WTC11 (cell line): ENCODE measurements around the gene SIX2. TPM values are rescaled to one million over a fixed set of nuclear protein-coding genes. Genes with fewer than 3 reads are reported as not detected.
A peak's percentile ranks its signal among the peaks of the same experiment; 100 is the strongest.

ENCODE experiments used
- ATAC-seq: fragments of 200-7000 bp; cut with Tn5 transposase; 2 replicates; pipeline ENCODE4 v1.10.0; 2021; ENCODE audit warnings: mild to moderate bottlenecking, moderate library complexity
- CTCF ChIA-PET: fragments of 300-600 bp; sonication (Branson Sonifier 250); formaldehyde crosslinking; loops from one replicate; lab custom pipeline; 2021; ENCODE audit warnings: antibody characterized with exemption; lab: Charles Lee
- POLR2A ChIA-PET: fragments of 350-600 bp; sonication (Branson Sonifier 250); formaldehyde crosslinking; loops from one replicate; lab custom pipeline; 2021; ENCODE audit warnings: antibody characterized with exemption; lab: Charles Lee
- DNase-seq: peaks from one replicate; pipeline ENCODE4 v3.0.0; 2021; ENCODE audit warnings: low spot score
- H3K27ac Mint-ChIP-seq: 2 replicates; pipeline ENCODE4 v1.8.0; 2021; ENCODE audit warnings: mixed read lengths
- H3K27me3 Mint-ChIP-seq: 2 replicates; pipeline ENCODE4 v1.8.0; 2021; ENCODE audit warnings: low read depth, mild to moderate bottlenecking, moderate library complexity, mixed read lengths
- H3K36me3 Mint-ChIP-seq: 2 replicates; pipeline ENCODE4 v1.8.0; 2021; ENCODE audit warnings: mixed read lengths
- H3K4me1 Mint-ChIP-seq: 2 replicates; pipeline ENCODE4 v1.8.0; 2022; ENCODE audit warnings: mixed read lengths
- H3K4me3 Mint-ChIP-seq: 2 replicates; pipeline ENCODE4 v1.8.0; 2021; ENCODE audit warnings: mild to moderate bottlenecking, moderate library complexity, mixed read lengths
- H3K9me3 Mint-ChIP-seq: 2 replicates; pipeline ENCODE4 v1.8.0; 2021; ENCODE audit warnings: mixed read lengths
- ERG ChIP-seq: fragments of 250-450 bp; sonication (Bioruptor Pico); IDR thresholded peaks from 2 replicates; pipeline ENCODE4 v1.8.0; 2021; ENCODE audit warnings: mild to moderate bottlenecking
- FOXP1 ChIP-seq: sonication (generic); formaldehyde crosslinking; IDR thresholded peaks from 2 replicates; pipeline ENCODE4 v1.8.0; 2022; ENCODE audit warnings: missing genetic modification reagents, mild to moderate bottlenecking, moderate library complexity, borderline replicate concordance
- FOXP4 ChIP-seq: sonication (generic); formaldehyde crosslinking; IDR thresholded peaks from 2 replicates; pipeline ENCODE4 v1.8.0; 2022; ENCODE audit warnings: mild to moderate bottlenecking, missing genetic modification reagents
- GTF2I ChIP-seq: fragments of 250-450 bp; sonication (Bioruptor Pico); conservative IDR thresholded peaks from 2 replicates; pipeline ENCODE4 v1.4.0; 2021; ENCODE audit warnings: mild to moderate bottlenecking
- NFATC4 ChIP-seq: fragments of 250-450 bp; sonication (Bioruptor Pico); IDR thresholded peaks from 2 replicates; pipeline ENCODE4 v1.9.0; 2021; ENCODE audit warnings: mild to moderate bottlenecking
- NFE2L1 ChIP-seq: sonication (generic); formaldehyde crosslinking; IDR thresholded peaks from 2 replicates; pipeline ENCODE4 v1.8.1; 2023; ENCODE audit warnings: missing genetic modification reagents
- PRDM15 ChIP-seq: sonication (generic); formaldehyde crosslinking; IDR thresholded peaks from 2 replicates; pipeline ENCODE4 v1.8.0; 2022; ENCODE audit warnings: missing genetic modification reagents
- SOX15 ChIP-seq: fragments of 250-450 bp; sonication (Bioruptor Pico); IDR thresholded peaks from 2 replicates; pipeline ENCODE4 v1.9.0; 2021; ENCODE audit warnings: mild to moderate bottlenecking
- TCF7 ChIP-seq: sonication (generic); formaldehyde crosslinking; IDR thresholded peaks from 2 replicates; pipeline ENCODE4 v1.8.0; 2022; ENCODE audit warnings: mild to moderate bottlenecking, low read depth, missing genetic modification reagents, moderate library complexity
- TEAD1 ChIP-seq: sonication (generic); formaldehyde crosslinking; IDR thresholded peaks from 2 replicates; pipeline ENCODE4 v1.8.0; 2022; ENCODE audit warnings: mild to moderate bottlenecking, missing genetic modification reagents
- USF1 ChIP-seq: sonication (generic); formaldehyde crosslinking; IDR thresholded peaks from 2 replicates; pipeline ENCODE4 v1.8.0; 2022; ENCODE audit warnings: mild to moderate bottlenecking, missing genetic modification reagents
- ZMAT4 ChIP-seq: fragments of 250-450 bp; sonication (Bioruptor Pico); IDR thresholded peaks from 2 replicates; pipeline ENCODE4 v1.9.0; 2021; ENCODE audit warnings: mild to moderate bottlenecking
- ZNF232 ChIP-seq: sonication (generic); formaldehyde crosslinking; IDR thresholded peaks from 2 replicates; pipeline ENCODE4 v1.8.0; 2022; ENCODE audit warnings: mild to moderate bottlenecking, missing genetic modification reagents
- ZNF263 ChIP-seq: sonication (generic); formaldehyde crosslinking; IDR thresholded peaks from 2 replicates; pipeline ENCODE4 v1.8.1; 2022; ENCODE audit warnings: low read depth, mild to moderate bottlenecking, moderate library complexity, missing genetic modification reagents
- ZNF396 ChIP-seq: fragments of 250-450 bp; sonication (Bioruptor Pico); IDR thresholded peaks from 2 replicates; pipeline ENCODE4 v1.8.0; 2021; ENCODE audit warnings: mild to moderate bottlenecking, moderate library complexity, borderline replicate concordance
- total RNA-seq: library from RNA; stranded (reverse); gene quantifications from 3 replicates; pipeline ENCODE4 v1.2.3, GENCODE V29; 2021
- TF ChIP-seq, protein P1 (sequence below): fragments of 250-450 bp; sonication (Bioruptor Pico); IDR thresholded peaks from 2 replicates; pipeline ENCODE4 v1.9.0; 2021; ENCODE audit warnings: moderate library complexity, mild to moderate bottlenecking, inconsistent platforms, borderline replicate concordance
- TF ChIP-seq, protein P2 (sequence below): sonication (generic); formaldehyde crosslinking; IDR thresholded peaks from 2 replicates; pipeline ENCODE4 v1.8.1; 2023; ENCODE audit warnings: mild to moderate bottlenecking, missing genetic modification reagents, moderate library complexity

The SIX2 gene
- total RNA-seq, 1 experiment from 2014 or later, result 1.7 TPM

- TF ChIP-seq ZNF232 (CRISPR knock-in tag), result no peak
- TF ChIP-seq PRDM15 (CRISPR knock-in tag), result no peak
- TF ChIP-seq, protein P1, sequence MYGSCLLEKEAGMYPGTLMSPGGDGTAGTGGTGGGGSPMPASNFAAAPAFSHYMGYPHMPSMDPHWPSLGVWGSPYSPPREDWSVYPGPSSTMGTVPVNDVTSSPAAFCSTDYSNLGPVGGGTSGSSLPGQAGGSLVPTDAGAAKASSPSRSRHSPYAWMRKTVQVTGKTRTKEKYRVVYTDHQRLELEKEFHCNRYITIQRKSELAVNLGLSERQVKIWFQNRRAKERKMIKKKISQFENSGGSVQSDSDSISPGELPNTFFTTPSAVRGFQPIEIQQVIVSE (CRISPR knock-in tag), result no peak
- no peak for TF ChIP-seq NFE2L1
- no peak for TF ChIP-seq GTF2I (CRISPR knock-in tag)
- no peak for TF ChIP-seq ZMAT4 (CRISPR knock-in tag)
- TF ChIP-seq NFATC4 (CRISPR knock-in tag), result no peak
- Mint-ChIP-seq H3K9me3 (no peaks in the 10 kb centered on the region), H3K27ac (no peak overlapping the region), H3K4me3 (no peak overlapping the region), H3K36me3 (no peaks in the 10 kb centered on the region), H3K27me3 (peaks cover 49% of the 10 kb centered on the region), H3K4me1 (peaks cover 6% of the 10 kb centered on the region)
- ChIA-PET CTCF (no interaction called here), POLR2A (no interaction called here)
- DNase-seq (no peak), ATAC-seq (0 out of 2 replicates have a peak, but pooled peaks have one; percentile 6)
These were observed 8.8 kb upstream of the SIX2 start for GRCh38 chr2:45018023-45018422.

DNA sequence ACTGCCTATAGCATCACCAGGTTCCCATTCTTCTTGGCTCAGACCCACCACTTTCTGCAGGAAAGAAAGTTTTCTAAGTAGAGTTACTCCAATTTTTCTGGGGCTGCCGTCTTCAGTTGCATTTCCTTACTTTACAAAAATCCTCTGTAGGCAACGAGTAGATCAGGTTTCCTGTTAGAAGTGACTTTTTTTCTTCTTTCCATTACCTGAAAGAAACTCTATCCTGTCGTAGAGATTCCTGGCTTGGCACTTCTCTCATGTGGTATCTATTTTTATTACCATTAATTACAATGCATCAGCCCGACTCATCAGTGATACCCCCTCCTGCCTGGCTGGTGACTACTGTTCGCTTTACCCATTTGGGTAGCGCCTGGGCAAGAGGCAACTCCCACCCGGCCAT is 5.6 kb upstream of the SIX2 start:
- no peak for TF ChIP-seq TCF7
- Mint-ChIP-seq H3K4me1 (peaks cover 26% of the 10 kb centered on the region), H3K27ac (no peak overlapping the region), H3K9me3 (no peaks in the 10 kb centered on the region), H3K27me3 (peaks cover 81% of the 10 kb centered on the region), H3K36me3 (no peaks in the 10 kb centered on the region), H3K4me3 (peak overlapping the region; percentile 69)
- DNase-seq (no peak), ATAC-seq (no peak)
- CTCF ChIA-PET, result interaction anchor here (0.6 to 7.3 kb wide), 14 partner anchors 13 to 274 kb away, joined by 3 to 113 read pairs (median 6); no protein-coding TSS in a partner anchor
- POLR2A ChIA-PET, result interaction anchor here (1.1 kb wide), 1 partner anchor 87 kb away, joined by 3 read pairs; no protein-coding TSS in a partner anchor

DNA sequence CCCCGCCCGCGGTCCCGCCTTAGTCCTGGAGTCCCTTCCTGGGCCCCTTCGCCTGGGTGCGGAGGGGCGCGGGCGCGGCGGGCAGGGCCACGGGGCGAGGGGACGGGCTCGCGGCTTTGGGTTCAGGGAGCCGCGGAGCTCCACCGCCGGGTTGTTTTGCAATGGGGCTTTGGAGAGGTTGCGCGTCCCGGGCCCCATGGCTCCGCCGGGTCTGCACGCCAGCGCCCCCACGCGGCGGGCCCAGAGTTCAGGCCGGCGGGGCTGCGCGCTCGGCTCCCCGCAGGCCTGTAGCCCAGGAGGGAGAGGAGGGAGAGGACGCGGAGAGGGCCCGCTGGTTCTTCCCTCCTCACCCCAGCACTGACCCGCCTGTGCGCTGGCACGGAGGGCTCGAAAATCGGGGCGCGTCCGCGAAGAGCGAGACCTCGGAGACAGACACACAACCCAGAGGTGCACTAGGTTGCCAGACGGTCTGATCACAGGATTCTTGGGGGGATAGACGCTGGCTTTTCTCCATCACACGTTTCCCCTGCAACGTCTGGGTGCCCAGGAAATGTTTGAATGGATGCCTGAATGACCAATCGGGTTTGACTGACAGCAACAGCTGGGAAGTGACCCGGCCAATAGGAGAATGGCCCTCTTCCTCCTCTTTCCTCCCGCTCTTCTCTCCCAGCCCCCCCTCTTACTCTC is 4.9 kb upstream of the SIX2 start:
- Mint-ChIP-seq H3K4me3 (peak overlapping the region; percentile 69), H3K9me3 (no peaks in the 10 kb centered on the region), H3K36me3 (no peaks in the 10 kb centered on the region), H3K27me3 (peaks cover 87% of the 10 kb centered on the region), H3K4me1 (peaks cover 26% of the 10 kb centered on the region), H3K27ac (no peak overlapping the region)
- ATAC-seq (peak; percentile 28), DNase-seq (peak; percentile 79)
- ChIA-PET POLR2A (interaction anchor here (1.0 to 1.1 kb wide), 2 partner anchors 15 to 86 kb away, joined by 3 to 4 read pairs; no protein-coding TSS in a partner anchor), CTCF (interaction anchor here (0.6 to 7.3 kb wide), 38 partner anchors 10 to 1547 kb away, joined by 3 to 113 read pairs (median 4); no protein-coding TSS in a partner anchor)
- TF ChIP-seq PRDM15 (CRISPR knock-in tag) (no peak), ZNF263 (CRISPR knock-in tag) (no peak), TEAD1 (CRISPR knock-in tag) (0 out of 2 replicates have a peak, but pooled peaks have one; percentile 52), SOX15 (CRISPR knock-in tag) (no peak), ERG (CRISPR knock-in tag) (no peak), USF1 (peak; percentile 42; the same call in 1 of the 2 replicates), FOXP1 (no peak), ZNF396 (CRISPR knock-in tag) (no peak), FOXP4 (CRISPR knock-in tag) (peak; percentile 79)
- TF ChIP-seq, protein P2, sequence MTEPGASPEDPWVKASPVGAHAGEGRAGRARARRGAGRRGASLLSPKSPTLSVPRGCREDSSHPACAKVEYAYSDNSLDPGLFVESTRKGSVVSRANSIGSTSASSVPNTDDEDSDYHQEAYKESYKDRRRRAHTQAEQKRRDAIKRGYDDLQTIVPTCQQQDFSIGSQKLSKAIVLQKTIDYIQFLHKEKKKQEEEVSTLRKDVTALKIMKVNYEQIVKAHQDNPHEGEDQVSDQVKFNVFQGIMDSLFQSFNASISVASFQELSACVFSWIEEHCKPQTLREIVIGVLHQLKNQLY (CRISPR knock-in tag), result no peak
